Measurements from ENCODE around the gene NT5C3A. TPM values are rescaled to one million over a fixed set of nuclear protein-coding genes. Genes with fewer than 3 reads are reported as not detected.
"Not testable (repeated sequence)": the region's sequence is repeated elsewhere in the genome, so short reads cannot be mapped to it uniquely, and the experiment has no call there.

The NT5C3A gene
- total RNA-seq, 1 experiment from 2014 or later = 51.6 TPM

DNA sequence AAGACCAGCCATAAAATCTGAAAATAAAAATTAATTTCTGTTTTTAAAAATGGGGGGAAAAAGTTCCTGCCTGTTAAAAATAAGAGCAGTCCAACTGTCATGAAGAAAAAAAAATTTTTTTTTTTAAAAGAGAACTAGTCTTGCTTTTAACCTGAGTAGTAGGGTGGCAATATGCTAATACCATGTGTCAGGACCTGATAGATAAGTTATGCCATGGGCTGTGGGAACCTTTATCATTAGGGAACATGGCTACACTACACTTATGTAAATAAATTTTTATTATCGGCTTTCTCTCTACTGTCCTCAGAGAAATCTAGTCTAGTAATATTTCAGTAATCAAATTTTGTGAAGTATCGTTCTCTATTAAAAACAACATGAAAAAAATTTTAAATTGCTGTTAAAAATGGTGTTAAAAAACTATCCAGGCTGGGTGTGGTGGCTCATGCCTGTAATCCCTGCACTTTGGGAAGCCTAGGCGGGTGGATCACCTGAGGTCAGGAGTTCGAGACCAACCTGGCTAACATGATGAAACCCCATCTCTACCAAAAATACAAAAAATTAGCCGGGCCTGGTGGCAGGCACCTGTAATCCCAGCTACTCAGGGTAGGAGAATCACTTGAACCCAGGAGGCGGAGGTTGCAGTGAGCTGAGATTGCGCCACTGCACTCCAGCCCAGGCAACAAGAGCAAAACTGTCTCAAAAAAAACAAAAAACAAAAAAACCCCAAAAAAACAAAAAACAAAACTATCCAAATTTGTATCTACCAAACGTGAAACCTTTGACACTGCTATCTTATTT, 20.7 kb downstream of the NT5C3A start:
- no peak for DNase-seq (ENCODE audit: low spot score)

DNA sequence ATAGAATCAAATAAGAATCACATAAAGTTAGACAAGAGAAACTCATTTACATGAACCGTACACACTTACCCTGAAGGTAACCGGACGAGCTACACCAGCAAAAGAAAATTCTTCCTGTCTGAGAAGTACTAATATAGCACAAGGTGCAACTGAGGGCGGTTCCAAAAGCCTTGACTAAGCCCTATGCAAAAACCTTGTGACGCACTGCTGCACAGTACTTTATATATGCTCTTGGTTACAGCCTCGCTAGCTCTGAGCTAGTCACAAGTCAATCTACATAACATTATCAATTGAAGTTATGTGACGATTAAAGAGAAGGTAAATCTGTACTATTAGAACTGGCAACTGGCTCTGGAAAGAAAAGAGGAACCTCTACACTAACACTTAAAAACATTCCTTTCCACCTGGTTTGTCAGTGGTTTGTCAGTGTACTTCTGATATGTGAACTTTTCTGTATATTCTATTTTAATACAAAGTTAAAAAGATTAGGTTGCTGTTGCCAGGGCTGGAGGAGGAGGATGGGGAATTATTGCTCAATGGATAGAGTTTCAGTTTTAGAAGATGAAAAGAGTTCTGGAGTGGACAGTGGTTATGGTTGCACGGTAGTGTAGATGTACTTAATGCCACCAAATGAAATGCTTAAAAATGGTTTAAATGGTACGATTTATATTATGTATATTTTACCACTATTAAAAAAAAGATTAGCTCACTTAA, 21.6 kb downstream of the NT5C3A start:
- DNase-seq (ENCODE audit: low spot score) = no peak

- DNase-seq (ENCODE audit: low spot score) = no peak
Measured at GRCh38 chr7:33039903-33040292, 22.7 kb downstream of the NT5C3A start.

GRCh38 chr7:33039257-33039902, 23.2 kb downstream of the NT5C3A start:
- DNase-seq (ENCODE audit: low spot score) = peak; percentile 67

DNA sequence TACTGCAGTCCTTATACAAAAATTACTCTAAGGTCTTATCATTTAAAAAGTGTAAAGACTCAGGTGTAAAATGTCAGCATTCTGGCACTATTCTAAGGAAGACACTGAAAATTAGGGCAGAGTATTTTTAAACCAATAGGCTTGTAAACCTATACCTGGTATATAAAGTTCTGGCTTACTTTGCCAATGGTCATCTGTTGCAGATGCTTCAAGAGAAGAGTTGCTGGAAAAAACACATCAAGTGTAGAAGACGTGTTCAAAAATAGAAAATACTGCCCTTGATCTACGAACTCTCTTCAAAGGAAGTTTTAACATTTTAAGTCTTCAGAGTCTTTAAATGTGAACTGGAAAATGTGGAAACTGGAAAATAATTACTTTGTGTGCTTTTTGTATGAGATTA, 23.9 kb downstream of the NT5C3A start:
- DNase-seq (ENCODE audit: low spot score) = no peak

DNA sequence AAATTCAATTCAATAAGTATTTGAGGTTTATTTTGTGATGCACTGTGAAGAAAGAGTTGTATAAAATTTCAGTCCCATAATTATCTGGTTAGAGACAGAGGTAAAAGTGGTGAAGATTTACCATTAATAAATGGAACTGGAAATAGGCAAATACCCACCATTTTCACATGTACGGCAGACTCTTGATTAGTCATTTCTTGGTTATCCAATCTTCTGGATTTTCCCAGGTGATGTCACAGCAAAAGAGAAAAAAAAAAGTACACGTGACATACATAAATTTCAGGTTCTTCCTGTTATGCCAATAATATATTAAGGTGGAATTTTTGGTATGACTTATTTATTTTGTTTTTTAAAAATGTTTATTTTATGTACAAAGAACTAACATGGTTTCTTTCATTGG, 26.8 kb downstream of the NT5C3A start:
- no peak for DNase-seq (ENCODE audit: low spot score)

DNA sequence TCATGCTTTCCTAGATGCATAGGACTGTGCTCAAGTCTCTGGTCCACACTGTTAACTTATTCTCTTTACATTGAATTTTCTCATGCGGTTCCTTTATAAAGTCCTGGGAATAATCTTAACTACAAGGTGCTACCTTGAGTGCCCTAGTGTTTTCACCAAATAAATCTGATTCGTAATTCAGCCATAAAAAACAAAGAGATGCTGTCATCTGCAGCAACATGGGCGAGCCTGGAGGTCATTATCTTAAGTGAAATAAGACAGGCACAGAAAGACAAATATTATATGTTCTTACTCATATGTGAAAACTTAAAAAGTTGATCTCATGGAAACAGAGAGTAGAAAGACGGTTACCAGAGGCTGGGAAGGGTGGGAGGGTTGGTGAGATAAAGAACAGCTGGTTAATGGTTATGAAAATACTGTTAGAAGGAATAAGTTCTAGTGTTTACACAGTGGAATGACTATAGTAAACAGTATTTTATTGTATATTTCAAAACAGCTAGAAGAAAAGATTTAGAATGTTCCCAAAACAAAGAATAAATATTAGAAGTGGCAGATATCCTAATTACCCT, 38.3 kb downstream of the NT5C3A start:
- no peak for DNase-seq (ENCODE audit: low spot score)

GRCh38 chr7:33012364-33012763, 50.2 kb downstream of the NT5C3A start:
- no peak for DNase-seq (ENCODE audit: low spot score)

DNA sequence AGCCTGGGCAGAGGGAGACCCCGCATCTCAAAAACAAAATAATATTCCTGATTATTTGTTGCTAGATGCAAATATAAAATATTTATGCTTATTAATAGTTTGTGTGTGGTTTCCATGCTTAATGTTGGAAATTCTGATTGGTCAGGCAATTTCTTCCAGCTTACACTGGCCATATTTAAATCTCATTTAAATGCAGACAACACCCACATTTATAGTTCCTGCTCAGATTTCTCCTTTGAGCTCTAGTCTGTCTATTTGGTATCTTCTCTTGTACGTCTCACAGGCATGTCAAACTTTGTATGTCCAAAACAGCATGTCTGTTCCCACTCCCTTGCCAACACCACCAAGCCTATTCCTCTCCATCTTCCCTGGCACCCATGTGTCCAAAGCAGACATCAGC, 52.8 kb downstream of the NT5C3A start:
- DNase-seq (ENCODE audit: low spot score) = no peak

DNA sequence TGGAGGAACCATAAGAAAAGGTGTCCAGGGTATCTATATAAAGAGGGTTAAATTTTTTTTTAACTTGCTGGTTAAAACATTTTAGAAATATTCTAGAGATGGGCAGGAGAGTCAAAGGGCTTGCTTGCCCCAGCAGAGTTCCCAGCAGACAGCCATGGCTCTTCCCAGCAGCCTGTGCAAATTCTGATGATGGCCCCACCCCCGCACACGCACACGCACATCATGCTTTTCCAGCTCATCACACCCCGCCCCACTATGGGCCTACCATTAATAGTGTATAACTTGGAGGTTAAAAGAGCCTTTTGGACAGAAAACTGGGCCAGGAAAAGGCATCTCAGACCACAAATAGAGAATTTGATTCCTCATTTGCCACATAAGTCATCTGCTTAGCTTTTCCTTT, 56.9 kb downstream of the NT5C3A start:
- not testable (repeated sequence) for DNase-seq (ENCODE audit: low spot score)

- DNase-seq (ENCODE audit: low spot score) = not testable (repeated sequence)
Measured at GRCh38 chr7:33005193-33005592, 57.4 kb downstream of the NT5C3A start.

DNA sequence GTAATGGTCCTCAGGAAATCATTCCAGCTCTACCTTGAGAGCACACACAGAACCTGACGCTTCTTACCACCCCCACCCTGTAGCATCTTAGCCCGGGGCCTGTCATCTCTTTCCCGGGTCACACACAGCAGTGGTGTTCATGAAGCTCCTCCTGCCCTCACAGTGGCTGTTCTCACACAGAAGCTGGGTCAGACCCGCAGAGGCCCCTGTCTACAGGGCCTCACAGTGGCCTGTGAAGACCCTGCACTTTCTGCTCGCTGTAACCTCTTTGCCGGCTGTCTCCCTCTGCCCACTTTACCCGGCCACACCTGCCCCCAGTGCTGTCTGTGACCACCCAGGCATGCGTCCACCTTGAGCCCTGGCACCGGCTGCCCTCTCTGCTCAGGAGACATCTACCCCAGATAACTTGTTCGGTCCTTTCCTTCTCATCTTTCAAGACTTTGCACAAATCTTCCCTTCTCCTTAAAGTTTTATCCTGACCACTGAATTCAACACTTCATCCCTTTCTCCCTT, 58.4 kb downstream of the NT5C3A start:
- not testable (repeated sequence) for DNase-seq (ENCODE audit: low spot score)

- DNase-seq (ENCODE audit: low spot score) = not testable (repeated sequence)
Measured at GRCh38 chr7:33003111-33003510, 59.5 kb downstream of the NT5C3A start.

- DNase-seq (ENCODE audit: low spot score) = not testable (repeated sequence)
Measured at GRCh38 chr7:32999380-32999779, 63.2 kb downstream of the NT5C3A start.

- DNase-seq (ENCODE audit: low spot score) = not testable (repeated sequence)
Measured at GRCh38 chr7:32998361-32999171, 64.0 kb downstream of the NT5C3A start.

- DNase-seq (ENCODE audit: low spot score) = not testable (repeated sequence)
Measured at GRCh38 chr7:32997956-32998355, 64.6 kb downstream of the NT5C3A start.

DNA sequence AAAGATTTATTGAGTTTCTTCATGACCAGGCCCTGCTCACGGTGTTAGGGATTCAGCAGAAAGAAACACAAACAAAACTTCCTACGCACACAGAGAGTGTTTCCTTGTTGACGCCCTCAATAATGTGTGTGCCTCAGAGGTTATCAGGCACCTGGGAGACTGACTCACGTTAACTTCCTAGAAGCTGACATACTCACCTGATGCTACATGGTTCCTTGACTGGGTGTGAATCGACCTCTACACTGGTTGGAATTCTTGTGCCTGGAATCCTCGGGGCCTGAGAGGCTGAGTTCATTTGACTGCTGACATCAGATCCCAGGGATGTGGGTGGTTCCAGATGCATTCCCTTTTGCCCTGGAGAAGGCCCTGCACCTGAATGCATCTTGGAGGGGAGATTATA, 69.8 kb downstream of the NT5C3A start:
- not testable (repeated sequence) for DNase-seq (ENCODE audit: low spot score)

DNA sequence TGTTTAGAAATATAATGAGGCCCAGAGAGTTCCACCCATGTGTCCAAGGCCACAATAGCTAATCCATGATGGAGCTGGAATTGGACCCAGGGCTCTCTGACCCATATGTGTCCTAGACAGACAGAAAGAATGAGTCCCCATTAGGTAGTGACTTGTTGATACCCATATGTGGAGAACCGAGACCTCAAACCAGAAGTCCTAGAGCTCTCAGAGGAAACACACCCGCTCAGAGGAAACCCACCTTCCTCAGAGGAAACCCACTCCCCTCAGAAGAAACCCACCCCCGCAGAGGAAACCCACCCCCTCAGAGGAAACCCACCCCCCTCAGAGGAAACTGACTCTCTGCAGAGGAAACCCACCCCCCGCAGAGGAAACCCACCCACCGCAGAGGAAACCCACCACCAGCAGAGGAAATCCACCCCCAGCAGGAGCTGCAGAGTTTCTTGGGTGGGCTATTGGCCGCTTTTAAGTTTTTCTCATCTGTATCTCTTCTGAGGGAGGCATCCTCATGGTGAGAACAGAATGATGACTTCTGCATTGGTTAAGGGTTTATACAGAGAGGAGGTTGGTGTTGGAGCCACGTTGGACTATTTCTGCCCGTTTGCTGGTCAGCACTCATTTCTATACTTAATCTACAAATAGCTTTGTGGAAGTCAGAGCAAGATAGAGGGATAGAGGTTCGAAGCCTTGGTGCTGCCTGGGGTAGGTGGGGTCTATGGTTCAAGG, 70.4 kb downstream of the NT5C3A start:
- DNase-seq (ENCODE audit: low spot score) = not testable (repeated sequence)

GRCh38 chr7:32991068-32991585, 71.4 kb downstream of the NT5C3A start:
- DNase-seq (ENCODE audit: low spot score) = not testable (repeated sequence)

- DNase-seq (ENCODE audit: low spot score) = not testable (repeated sequence)
Measured at GRCh38 chr7:32988148-32988547, 74.4 kb downstream of the NT5C3A start.

Measured in H4 (cell line).